WTC11 (cell line): Measurements from ENCODE around the gene NPY1R.

Experiments
- ATF1 ChIP-seq: sonication (generic); formaldehyde crosslinking; IDR thresholded peaks from 2 replicates; pipeline ENCODE4 v1.8.1; 2023; ENCODE audit warnings: mild to moderate bottlenecking, moderate library complexity, missing genetic modification reagents
- CTCF ChIP-seq: fragments of 200-600 bp; IDR thresholded peaks from 2 replicates; pipeline ENCODE4 v1.8.0; 2022; ENCODE audit warnings: antibody characterized with exemption
- NFYB ChIP-seq: sonication (generic); formaldehyde crosslinking; conservative IDR thresholded peaks from 2 replicates; pipeline ENCODE4 v1.8.0; 2022; ENCODE audit warnings: low read depth, missing genetic modification reagents
- TEAD1 ChIP-seq: sonication (generic); formaldehyde crosslinking; IDR thresholded peaks from 2 replicates; pipeline ENCODE4 v1.8.0; 2022; ENCODE audit warnings: mild to moderate bottlenecking, missing genetic modification reagents

DNA sequence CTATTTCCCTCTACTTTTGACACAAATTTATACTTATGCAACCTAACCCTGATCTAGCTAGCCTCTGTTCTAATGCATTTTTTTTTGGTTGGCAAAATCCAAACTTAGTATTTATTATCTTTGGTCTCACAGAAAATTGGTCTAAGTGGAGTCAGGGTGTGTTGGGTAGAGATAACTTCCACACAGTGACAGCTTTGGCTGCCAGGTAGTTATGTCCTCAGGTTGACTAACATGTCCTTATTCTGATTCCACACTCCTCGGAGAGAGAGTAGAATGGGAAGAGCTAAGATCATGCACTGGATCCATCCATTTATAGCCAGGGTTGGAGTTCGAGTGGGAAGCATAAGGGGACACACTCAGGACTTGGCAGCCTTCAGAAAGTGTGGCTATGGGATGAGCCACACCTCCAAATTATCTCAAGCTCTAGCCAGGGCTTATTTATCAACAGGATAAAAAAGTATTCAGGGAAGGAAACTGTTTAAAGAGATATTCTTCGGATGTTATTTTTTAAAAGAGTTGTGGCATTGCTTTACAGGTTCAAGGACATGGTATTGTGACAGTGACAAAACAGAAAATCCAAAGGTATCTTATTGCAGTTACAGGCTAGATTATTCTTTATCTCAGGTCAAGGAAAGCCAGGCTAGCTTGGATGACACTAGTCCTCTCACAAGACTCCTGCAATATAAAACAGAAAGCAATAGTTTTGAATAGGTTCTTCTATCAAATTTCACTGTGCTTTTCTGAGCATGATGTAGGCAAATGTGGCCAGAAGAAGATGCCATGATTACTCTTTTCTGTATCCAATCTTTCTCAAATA is 51.5 kb downstream of the NPY1R start:
- TF ChIP-seq ATF1 (CRISPR knock-in tag) (no peak), CTCF (no peak), TEAD1 (CRISPR knock-in tag) (no peak), NFYB (CRISPR knock-in tag) (no peak)
